ENCODE measurements around the gene SLC7A7.

- TF ChIP-seq EP300 (IDR thresholded peaks at IDR 0.05; ENCODE audit: low read depth) (no peak), POLR2A (IDR thresholded peaks at IDR 0.05) (no peak), CTCF (IDR thresholded peaks at IDR 0.05) (no peak), POLR2AphosphoS5 (IDR thresholded peaks at IDR 0.05) (no peak)
These were observed 49.7 kb upstream of the SLC7A7 start for GRCh38 chr14:22864979-22865378.
